Esophagus muscularis mucosa (tissue), 4 donors: ENCODE data around the gene SETD4. TPM values are rescaled to one million over a fixed set of nuclear protein-coding genes. Genes with fewer than 3 reads are reported as not detected.
"Not testable (repeated sequence)": the region's sequence is repeated elsewhere in the genome, so short reads cannot be mapped to it uniquely, and the experiment has no call there.

Experiments used
- DNase-seq: peaks from one replicate; pipeline ENCODE4 v3.0.0-alpha.2; 2017; ENCODE audit errors: extremely low spot score
- H3K27ac ChIP-seq, 4 donors: fragments of 200-600 bp; sonication (generic); replicated peaks in 1 of 4; 1 replicate in 3 of 4; 2 replicates in 1 of 4; pipeline ENCODE4 v1.5.1; 2016 to 2019; ENCODE audit warnings: mild to moderate bottlenecking in 1 of 4
- H3K27me3 ChIP-seq, 4 donors: fragments of 200-600 bp; sonication (generic); one replicate each; pipeline versions ENCODE4 v1.5.1 to v1.6.0; 2016 to 2019
- H3K36me3 ChIP-seq, 4 donors: fragments of 200-600 bp; sonication (generic); one replicate each; pipeline ENCODE4 v1.5.1; 2016 to 2019
- H3K4me1 ChIP-seq, 4 donors: fragments of 200-600 bp; sonication (generic); one replicate each; pipeline ENCODE4 v1.5.1; 2016 to 2019
- H3K4me3 ChIP-seq, 4 donors: fragments of 200-600 bp; sonication (generic); 1 replicate in 2 of 4; 2 replicates in 2 of 4; pipeline ENCODE4 v1.5.1; 2016 to 2019; ENCODE audit warnings: mild to moderate bottlenecking in 4 of 4, moderate library complexity in 1 of 4
- H3K9me3 ChIP-seq, 4 donors: fragments of 200-600 bp; sonication (generic); 1 replicate in 3 of 4; 2 replicates in 1 of 4; pipeline ENCODE4 v1.5.1; 2016 to 2019
- CTCF ChIP-seq, 3 experiments: fragments of 200-600 bp in 2 of 3; fragments of 450-650 bp in 1 of 3; sonication (generic) in 2 of 3; IDR thresholded peaks; one replicate each; pipeline ENCODE4 v1.5.1; 2017 to 2019; ENCODE audit warnings: antibody characterized with exemption in 3 of 3, mild to moderate bottlenecking in 2 of 3, moderate library complexity in 1 of 3
- EP300 ChIP-seq: sonication (generic); formaldehyde crosslinking; IDR thresholded peaks from one replicate; pipeline ENCODE4 v1.6.1; 2017; ENCODE audit warnings: antibody characterized with exemption
- POLR2A ChIP-seq: fragments of 450-650 bp; IDR thresholded peaks from one replicate; pipeline ENCODE4 v1.6.1; 2017; ENCODE audit warnings: antibody characterized with exemption, moderate library complexity, mild to moderate bottlenecking, low read depth
- POLR2AphosphoS5 ChIP-seq, 2 donors: sonication (generic); formaldehyde crosslinking; IDR thresholded peaks; one replicate each; pipeline ENCODE4 v1.6.1; 2017; ENCODE audit warnings: antibody characterized with exemption in 2 of 2
- WGBS: methylation state at CpG from one replicate; pipeline ENCODE4 v1.1.5; 2018; 5-methylcytosine and 5-hydroxymethylcytosine counted together
- intact Hi-C: fragments of 100-400 bp; cut with DNase I; formaldehyde crosslinking; loops from one replicate; pipeline ENCODE4 v1.15.1; 2023
- total RNA-seq, 4 donors: library from RNA; depleted of rRNA; stranded (reverse); fragments of >200 nt; gene quantifications; one replicate each; pipeline versions ENCODE4 v1.1.0 to v1.2.1, GENCODE V29; 2016

SETD4 gene
- total RNA-seq, 4 donors from 2014 or later: 10.8 to 15.2 (median 13.3) TPM

- no peak for DNase-seq
- Histone ChIP-seq H3K27me3 (no peaks in the 10 kb centered on the region), H3K9me3 (no peaks in the 10 kb centered on the region), H3K4me3 (no peak overlapping the region), H3K4me1 (peaks cover 11 to 37% (median 34%) of the 10 kb centered on the region in 4 donors), H3K36me3 (peaks cover 0 to 19% (median 9%) of the 10 kb centered on the region in 4 donors), H3K27ac (no peak overlapping the region)
- 79% methylated on average over 3 of the region's 3 CpGs for WGBS
- intact Hi-C loops: no loop called here
- TF ChIP-seq EP300 (no peak), POLR2A (no peak), CTCF (IDR thresholded peaks at IDR 0.05) (no peak), POLR2AphosphoS5 (IDR thresholded peaks at IDR 0.05) (no peak)
These were observed 14.8 kb upstream of the SETD4 start for GRCh38 chr21:36075171-36075570.

- peaks cover 16 to 45% (median 43%) of the 10 kb centered on the region in 4 donors for H3K4me1 ChIP-seq
- H3K9me3 ChIP-seq, H3K27ac ChIP-seq, H3K27me3 ChIP-seq, DNase-seq, H3K4me3 ChIP-seq: not testable (repeated sequence)
- intact Hi-C loops: loop anchor here (5.0 kb wide), 1 partner anchor 38 kb away; no protein-coding TSS in a partner anchor
- 93% methylated on average over 5 of the region's 5 CpGs for WGBS
- H3K36me3 ChIP-seq: peaks cover 0 to 19% (median 9%) of the 10 kb centered on the region in 4 donors
These were observed 13.6 kb upstream of the SETD4 start for GRCh38 chr21:36073911-36074310.

GRCh38 chr21:36073181-36073580, 12.9 kb upstream of the SETD4 start:
- H3K27ac ChIP-seq: no peak overlapping the region
- H3K4me3 ChIP-seq: no peak overlapping the region
- intact Hi-C loops: loop anchor here (5.0 kb wide), 1 partner anchor 39 kb away; no protein-coding TSS in a partner anchor
- WGBS: 28% methylated on average over 3 of the region's 3 CpGs
- H3K27me3 ChIP-seq: no peaks in the 10 kb centered on the region
- no peak for DNase-seq
- peaks cover 16 to 47% (median 45%) of the 10 kb centered on the region in 4 donors for H3K4me1 ChIP-seq
- H3K9me3 ChIP-seq: no peaks in the 10 kb centered on the region
- H3K36me3 ChIP-seq: peaks cover 0 to 19% (median 9%) of the 10 kb centered on the region in 4 donors
- no peak for TF ChIP-seq EP300
- no peak for TF ChIP-seq POLR2A
- no peak for TF ChIP-seq CTCF (IDR thresholded peaks at IDR 0.05)
- TF ChIP-seq POLR2AphosphoS5 (IDR thresholded peaks at IDR 0.05): no peak

GRCh38 chr21:36072453-36073162, 12.3 kb upstream of the SETD4 start:
- Histone ChIP-seq H3K27me3 (no peaks in the 10 kb centered on the region), H3K36me3 (peaks cover 0 to 19% (median 9%) of the 10 kb centered on the region in 4 donors), H3K27ac (no peak overlapping the region), H3K4me1 (peaks cover 16 to 47% (median 45%) of the 10 kb centered on the region in 4 donors), H3K4me3 (no peak overlapping the region), H3K9me3 (no peaks in the 10 kb centered on the region)
- 98% methylated on average over 12 of the region's 12 CpGs for WGBS
- TF ChIP-seq CTCF (IDR thresholded peaks at IDR 0.05) (no peak), EP300 (no peak), POLR2A (no peak), POLR2AphosphoS5 (IDR thresholded peaks at IDR 0.05) (no peak)
- intact Hi-C loops: loop anchor here (5.0 kb wide), 1 partner anchor 40 kb away; no protein-coding TSS in a partner anchor
- no peak for DNase-seq

GRCh38 chr21:36070999-36071398, 10.7 kb upstream of the SETD4 start:
- H3K9me3 ChIP-seq: no peaks in the 10 kb centered on the region
- no peak for DNase-seq
- no peak overlapping the region for H3K27ac ChIP-seq
- intact Hi-C loops: loop anchor here (5.0 kb wide), 1 partner anchor 41 kb away; no protein-coding TSS in a partner anchor
- H3K36me3 ChIP-seq: peaks cover 0 to 19% (median 9%) of the 10 kb centered on the region in 4 donors
- no peak for TF ChIP-seq POLR2A
- TF ChIP-seq CTCF (IDR thresholded peaks at IDR 0.05): no peak
- 77% methylated on average over 7 of the region's 7 CpGs for WGBS
- no peaks in the 10 kb centered on the region for H3K27me3 ChIP-seq
- H3K4me1 ChIP-seq: peaks cover 16 to 47% (median 45%) of the 10 kb centered on the region in 4 donors
- H3K4me3 ChIP-seq: peak overlapping the region in 3 of 4 donors; percentile 71 to 86 (median 85)
